ENCODE measurements around the gene MAFG. TPM values are rescaled to one million over a fixed set of nuclear protein-coding genes. Genes with fewer than 3 reads are reported as not detected.

MAFG gene
- polyA plus RNA-seq, 4 donors = 7.6 to 17.1 (median 12.8) TPM

- peaks cover 0 to 21% (median 2%) of the 10 kb centered on the region in 3 donors for H3K4me1 ChIP-seq (ENCODE audit: control insufficient read depth in 3 of 3, insufficient read depth in 2 of 3, low read depth in 1 of 3, low read length in 2 of 3)
- H3K9me3 ChIP-seq (ENCODE audit: control insufficient read depth in 2 of 2, insufficient read depth in 1 of 2, low read depth in 1 of 2, low read length in 1 of 2) = no peaks in the 10 kb centered on the region
- H3K4me3 ChIP-seq (ENCODE audit: low read depth in 1 of 3, low read length in 3 of 3) = no peak overlapping the region
- 91 to 99% (median 94%) methylated on average over 10 of the region's 10 CpGs for WGBS, 3 donors
- FAIRE-seq = no peak
- peaks cover 0 to 11% (median 0%) of the 10 kb centered on the region in 3 donors for H3K27me3 ChIP-seq (ENCODE audit: control insufficient read depth in 3 of 3, insufficient read depth in 3 of 3, low read length in 3 of 3)
- DNase-seq = no peak
- no peak overlapping the region for H3K27ac ChIP-seq (ENCODE audit: low read depth in 1 of 3, low read length in 2 of 3)
- peaks cover 0 to 72% (median 16%) of the 10 kb centered on the region in 3 donors for H3K36me3 ChIP-seq (ENCODE audit: control insufficient read depth in 3 of 3, insufficient read depth in 2 of 3, low read depth in 1 of 3, low read length in 3 of 3)
Measured at GRCh38 chr17:81905993-81906392, 21.5 kb downstream of the MAFG start.

- WGBS, 3 donors = 89 to 94% (median 90%) methylated on average over 13 to 16 of the region's 16 CpGs
- FAIRE-seq = no peak
Measured at GRCh38 chr17:81905424-81905875, 22.1 kb downstream of the MAFG start.

DNA sequence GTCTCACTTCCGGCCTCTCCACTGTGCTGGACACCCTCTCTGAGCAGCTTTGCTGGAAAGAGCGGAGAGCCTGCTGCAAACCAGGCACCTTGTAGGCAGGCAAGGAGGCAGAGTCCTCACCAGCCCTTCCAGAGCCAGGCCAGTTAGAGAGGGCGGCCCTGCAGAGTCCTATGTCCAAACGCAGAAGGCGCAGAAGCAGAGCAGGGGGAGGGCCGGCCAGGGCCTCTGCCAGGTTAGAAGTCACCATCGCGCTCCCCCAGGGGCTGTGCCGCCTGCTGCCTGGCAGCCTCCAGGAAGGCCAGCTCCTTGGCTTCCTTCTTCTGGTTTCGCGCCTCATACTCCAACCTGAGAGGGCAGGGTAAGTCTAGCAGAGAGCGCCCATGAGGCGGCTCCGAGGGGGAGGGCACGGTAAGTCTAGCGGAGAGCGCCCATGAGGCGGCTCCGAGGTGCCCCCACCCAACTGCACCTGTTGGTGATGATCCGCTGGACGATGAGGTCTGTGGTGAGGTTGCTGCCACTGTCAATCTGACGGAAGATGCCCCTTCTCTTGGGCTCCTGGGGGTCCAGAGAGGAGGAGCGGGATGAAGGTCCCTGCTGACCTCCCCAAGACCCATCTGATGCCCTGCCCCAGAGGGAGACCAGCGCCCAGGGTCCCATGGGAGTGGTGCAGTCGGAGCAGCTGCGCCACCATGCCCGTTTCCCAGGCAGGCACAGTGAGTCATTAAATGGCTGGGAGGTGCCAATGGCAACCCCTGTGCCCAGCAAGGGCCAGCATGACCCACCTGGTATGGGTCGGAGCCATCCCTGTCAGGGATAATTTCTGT, 22.7 kb downstream of the MAFG start:
- FAIRE-seq (no peak), DNase-seq (no peak)
- Histone ChIP-seq H3K9me3 (ENCODE audit: control insufficient read depth in 2 of 2, insufficient read depth in 1 of 2, low read depth in 1 of 2, low read length in 1 of 2) (no peaks in the 10 kb centered on the region), H3K27ac (ENCODE audit: low read depth in 1 of 3, low read length in 2 of 3) (no peak overlapping the region), H3K36me3 (ENCODE audit: control insufficient read depth in 3 of 3, insufficient read depth in 2 of 3, low read depth in 1 of 3, low read length in 3 of 3) (peaks cover 0 to 84% (median 16%) of the 10 kb centered on the region in 3 donors), H3K27me3 (ENCODE audit: control insufficient read depth in 3 of 3, insufficient read depth in 3 of 3, low read length in 3 of 3) (peaks cover 0 to 11% (median 0%) of the 10 kb centered on the region in 3 donors), H3K4me3 (ENCODE audit: low read depth in 1 of 3, low read length in 3 of 3) (no peak overlapping the region), H3K4me1 (ENCODE audit: control insufficient read depth in 3 of 3, insufficient read depth in 2 of 3, low read depth in 1 of 3, low read length in 2 of 3) (peaks cover 0 to 14% (median 2%) of the 10 kb centered on the region in 3 donors)
- 85 to 90% (median 89%) methylated on average over 28 of the region's 28 CpGs for WGBS, 3 donors

More at GRCh38 chr17:81905424-81905875, 22.1 kb downstream of the MAFG start:
- peaks cover 0 to 11% (median 0%) of the 10 kb centered on the region in 3 donors for H3K27me3 ChIP-seq (ENCODE audit: control insufficient read depth in 3 of 3, insufficient read depth in 3 of 3, low read length in 3 of 3)
- peaks cover 0 to 21% (median 2%) of the 10 kb centered on the region in 3 donors for H3K4me1 ChIP-seq (ENCODE audit: control insufficient read depth in 3 of 3, insufficient read depth in 2 of 3, low read depth in 1 of 3, low read length in 2 of 3)
- no peak overlapping the region for H3K4me3 ChIP-seq (ENCODE audit: low read depth in 1 of 3, low read length in 3 of 3)
- peaks cover 0 to 77% (median 16%) of the 10 kb centered on the region in 3 donors for H3K36me3 ChIP-seq (ENCODE audit: control insufficient read depth in 3 of 3, insufficient read depth in 2 of 3, low read depth in 1 of 3, low read length in 3 of 3)
- no peaks in the 10 kb centered on the region for H3K9me3 ChIP-seq (ENCODE audit: control insufficient read depth in 2 of 2, insufficient read depth in 1 of 2, low read depth in 1 of 2, low read length in 1 of 2)
- no peak for DNase-seq
- H3K27ac ChIP-seq (ENCODE audit: low read depth in 1 of 3, low read length in 2 of 3) = no peak overlapping the region

- 91 to 93% (median 92%) methylated on average over 24 of the region's 24 CpGs for WGBS, 3 donors
- no peak for FAIRE-seq
Measured at GRCh38 chr17:81903896-81904599, 23.5 kb downstream of the MAFG start.

DNA sequence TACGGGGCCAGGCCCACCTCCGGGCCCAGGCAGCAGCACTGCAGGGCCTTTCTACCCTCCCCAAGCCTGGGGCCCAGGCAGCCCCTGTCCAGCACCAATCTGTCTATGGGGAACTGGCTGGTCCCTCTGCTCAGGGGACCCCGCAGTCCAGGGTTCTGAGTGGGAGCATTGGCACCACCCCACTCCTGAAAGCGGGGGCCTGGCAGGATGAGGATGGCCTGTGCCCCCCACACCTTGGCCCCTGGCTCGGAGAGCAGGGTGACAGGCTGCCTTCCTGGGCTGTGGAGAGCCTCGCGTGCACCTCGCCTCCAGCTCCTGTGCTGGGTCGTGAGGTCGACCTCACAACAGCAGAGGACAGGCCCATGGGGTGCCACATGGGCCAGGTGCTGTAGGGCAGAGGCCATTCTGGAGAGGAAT, 24.1 kb downstream of the MAFG start:
- no peak for FAIRE-seq
- peaks cover 0 to 9% (median 0%) of the 10 kb centered on the region in 3 donors for H3K4me1 ChIP-seq (ENCODE audit: control insufficient read depth in 3 of 3, insufficient read depth in 2 of 3, low read depth in 1 of 3, low read length in 2 of 3)
- peaks cover 0 to 84% (median 13%) of the 10 kb centered on the region in 3 donors for H3K36me3 ChIP-seq (ENCODE audit: control insufficient read depth in 3 of 3, insufficient read depth in 2 of 3, low read depth in 1 of 3, low read length in 3 of 3)
- WGBS, 3 donors = 91 to 93% (median 91%) methylated on average over 10 of the region's 10 CpGs
- no peaks in the 10 kb centered on the region for H3K9me3 ChIP-seq (ENCODE audit: control insufficient read depth in 2 of 2, insufficient read depth in 1 of 2, low read depth in 1 of 2, low read length in 1 of 2)
- peaks cover 0 to 11% (median 0%) of the 10 kb centered on the region in 3 donors for H3K27me3 ChIP-seq (ENCODE audit: control insufficient read depth in 3 of 3, insufficient read depth in 3 of 3, low read length in 3 of 3)
- DNase-seq = no peak
- H3K4me3 ChIP-seq (ENCODE audit: low read depth in 1 of 3, low read length in 3 of 3) = no peak overlapping the region
- no peak overlapping the region for H3K27ac ChIP-seq (ENCODE audit: low read depth in 1 of 3, low read length in 2 of 3)

More at GRCh38 chr17:81903896-81904599, 23.5 kb downstream of the MAFG start:
- DNase-seq = no peak
- Histone ChIP-seq H3K27me3 (ENCODE audit: control insufficient read depth in 3 of 3, insufficient read depth in 3 of 3, low read length in 3 of 3) (peaks cover 0 to 11% (median 0%) of the 10 kb centered on the region in 3 donors), H3K4me1 (ENCODE audit: control insufficient read depth in 3 of 3, insufficient read depth in 2 of 3, low read depth in 1 of 3, low read length in 2 of 3) (peaks cover 0 to 9% (median 0%) of the 10 kb centered on the region in 3 donors), H3K27ac (ENCODE audit: low read depth in 1 of 3, low read length in 2 of 3) (no peak overlapping the region), H3K4me3 (ENCODE audit: low read depth in 1 of 3, low read length in 3 of 3) (no peak overlapping the region), H3K9me3 (ENCODE audit: control insufficient read depth in 2 of 2, insufficient read depth in 1 of 2, low read depth in 1 of 2, low read length in 1 of 2) (no peaks in the 10 kb centered on the region), H3K36me3 (ENCODE audit: control insufficient read depth in 3 of 3, insufficient read depth in 2 of 3, low read depth in 1 of 3, low read length in 3 of 3) (peaks cover 0 to 84% (median 13%) of the 10 kb centered on the region in 3 donors)

GRCh38 chr17:81902653-81903414, 24.7 kb downstream of the MAFG start:
- 22 to 34% (median 26%) methylated on average over 41 to 47 of the region's 47 CpGs for WGBS, 3 donors
- Histone ChIP-seq H3K27me3 (ENCODE audit: control insufficient read depth in 3 of 3, insufficient read depth in 3 of 3, low read length in 3 of 3) (peaks cover 0 to 11% (median 0%) of the 10 kb centered on the region in 3 donors), H3K27ac (ENCODE audit: low read depth in 1 of 3, low read length in 2 of 3) (no peak overlapping the region), H3K36me3 (ENCODE audit: control insufficient read depth in 3 of 3, insufficient read depth in 2 of 3, low read depth in 1 of 3, low read length in 3 of 3) (peaks cover 0 to 84% (median 7%) of the 10 kb centered on the region in 3 donors), H3K4me3 (ENCODE audit: low read depth in 1 of 3, low read length in 3 of 3) (peak overlapping the region in 1 of 3 donors; percentile 34), H3K9me3 (ENCODE audit: control insufficient read depth in 2 of 2, insufficient read depth in 1 of 2, low read depth in 1 of 2, low read length in 1 of 2) (no peaks in the 10 kb centered on the region), H3K4me1 (ENCODE audit: control insufficient read depth in 3 of 3, insufficient read depth in 2 of 3, low read depth in 1 of 3, low read length in 2 of 3) (peaks cover 0 to 9% (median 0%) of the 10 kb centered on the region in 3 donors)
- no peak for FAIRE-seq
- DNase-seq = no peak

GRCh38 chr17:81902023-81902652, 25.4 kb downstream of the MAFG start, which contains the start of gene NPB:
NPB (plus strand) TSS chr17:81902238; CDS start chr17:81902278, 40 bp downstream.
- peaks cover 0 to 11% (median 0%) of the 10 kb centered on the region in 3 donors for H3K27me3 ChIP-seq (ENCODE audit: control insufficient read depth in 3 of 3, insufficient read depth in 3 of 3, low read length in 3 of 3)
- no peaks in the 10 kb centered on the region for H3K9me3 ChIP-seq (ENCODE audit: control insufficient read depth in 2 of 2, insufficient read depth in 1 of 2, low read depth in 1 of 2, low read length in 1 of 2)
- 0 to 1% (median 1%) methylated on average over 35 to 79 of the region's 79 CpGs for WGBS, 3 donors
- H3K4me1 ChIP-seq (ENCODE audit: control insufficient read depth in 3 of 3, insufficient read depth in 2 of 3, low read depth in 1 of 3, low read length in 2 of 3) = peaks cover 0 to 9% (median 0%) of the 10 kb centered on the region in 3 donors
- H3K36me3 ChIP-seq (ENCODE audit: control insufficient read depth in 3 of 3, insufficient read depth in 2 of 3, low read depth in 1 of 3, low read length in 3 of 3) = peaks cover 3 to 84% (median 5%) of the 10 kb centered on the region in 3 donors
- FAIRE-seq (no peak), DNase-seq (peak; percentile 37 to 63)
- no peak within 1 kb of the TSS for H3K27ac ChIP-seq (ENCODE audit: low read depth in 1 of 3, low read length in 2 of 3)
- peak within 1 kb of the TSS in 1 of 3 donors; percentile 34 for H3K4me3 ChIP-seq (ENCODE audit: low read depth in 1 of 3, low read length in 3 of 3)

Measured in small intestine (tissue), 7 donors.